ENCODE results near the gene ELN.
"Not testable (repeated sequence)": the region's sequence is repeated elsewhere in the genome, so short reads cannot be mapped to it uniquely, and the experiment has no call there.

Gene ELN

DNA sequence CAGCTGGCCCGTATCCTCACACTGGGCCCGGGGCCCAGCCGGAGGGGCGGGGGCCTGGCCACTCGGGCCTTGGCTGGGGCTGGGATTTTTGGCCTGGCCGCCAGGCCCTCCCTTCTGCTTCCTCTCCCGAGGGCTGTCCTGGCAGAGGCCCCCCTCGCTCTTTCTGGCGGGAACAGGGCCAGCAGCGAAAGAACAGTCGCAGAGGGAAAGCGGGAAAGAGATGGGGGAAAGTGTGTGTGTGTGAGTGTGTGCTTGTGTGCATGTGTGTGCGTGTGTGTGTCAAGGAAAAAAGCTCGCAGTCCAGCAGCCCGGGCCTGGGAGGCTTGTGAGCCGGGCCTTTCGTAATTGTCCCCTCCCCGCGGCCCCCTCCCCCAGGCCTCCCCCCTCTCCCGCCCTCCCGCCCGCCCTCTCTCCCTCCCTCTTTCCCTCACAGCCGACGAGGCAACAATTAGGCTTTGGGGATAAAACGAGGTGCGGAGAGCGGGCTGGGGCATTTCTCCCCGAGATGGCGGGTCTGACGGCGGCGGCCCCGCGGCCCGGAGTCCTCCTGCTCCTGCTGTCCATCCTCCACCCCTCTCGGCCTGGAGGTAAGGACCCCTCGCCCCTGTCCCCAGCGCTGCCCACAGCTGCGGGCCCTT is at the start of gene ELN:
Gene ELN (plus strand): TSS at position 491 of the 638 bp plus-strand sequence. CDS start 15 bp downstream, at position 506.
- DNase-seq (ENCODE audit: low read depth in 2 of 2, low spot score in 1 of 2): no peak

DNA sequence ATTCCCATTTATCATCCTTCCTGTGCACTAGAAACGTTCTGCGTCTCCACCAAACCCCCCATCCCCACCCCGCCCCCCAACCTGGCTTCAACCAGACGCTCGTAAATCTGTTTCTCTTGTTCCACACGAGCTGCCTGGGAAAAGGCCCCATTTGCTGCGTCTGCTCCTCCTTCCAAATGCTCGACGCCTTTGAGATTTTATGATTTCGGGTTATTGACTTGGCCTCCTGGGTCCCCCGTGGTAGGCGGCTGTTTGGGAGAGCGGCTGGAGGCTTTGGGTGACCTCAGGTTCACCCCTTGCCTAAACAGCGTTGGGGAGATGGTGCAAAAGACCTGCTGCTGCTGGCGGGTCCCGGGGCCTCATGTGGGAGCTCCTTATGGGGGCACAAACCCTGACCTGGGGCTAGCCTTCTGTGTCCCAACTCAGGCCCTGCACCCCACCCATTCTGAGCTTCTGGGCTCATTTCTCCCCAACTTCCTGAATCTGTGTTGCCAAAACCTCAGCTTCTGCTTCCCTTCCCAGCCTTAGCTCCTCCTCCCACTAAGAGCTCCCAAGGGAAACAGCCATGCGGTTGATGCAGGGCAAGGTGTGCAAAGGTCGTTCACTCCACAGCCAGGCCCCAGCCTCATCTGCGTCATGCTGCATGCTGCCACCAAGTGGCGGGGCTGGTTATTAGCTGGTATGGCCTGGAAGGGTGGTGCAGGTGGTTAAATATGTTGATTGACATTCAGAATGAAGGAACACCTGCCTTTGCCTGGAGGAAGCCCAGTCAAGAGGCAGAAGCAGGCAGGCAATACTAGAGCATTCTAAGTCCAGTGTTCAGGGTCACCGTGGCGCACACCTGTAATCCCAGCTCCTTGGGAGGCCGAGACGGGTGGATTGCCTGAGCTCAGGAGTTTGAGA is 49.1 kb upstream of the ELN start:
- DNase-seq (ENCODE audit: low read depth in 2 of 2, low spot score in 1 of 2): no peak

DNA sequence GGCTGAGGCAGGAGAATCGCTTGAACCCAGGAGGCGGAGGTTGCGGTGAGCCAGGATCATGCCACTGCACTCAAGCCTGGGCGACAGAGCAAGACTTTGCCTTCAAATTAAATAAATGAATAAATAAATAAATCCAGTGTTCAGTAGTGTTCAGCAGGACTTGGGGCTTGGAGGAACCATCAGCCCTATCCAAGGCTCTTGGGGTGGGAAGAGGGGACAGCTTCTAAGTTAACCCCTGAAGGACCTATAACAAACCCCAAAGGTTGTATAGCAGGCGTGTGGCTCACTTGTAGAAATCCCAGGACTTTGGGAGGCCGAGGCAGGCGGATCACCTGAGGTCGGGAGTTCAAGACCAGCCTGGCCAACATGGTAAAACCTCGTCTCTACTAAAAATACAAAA is 48.3 kb upstream of the ELN start:
- DNase-seq (ENCODE audit: low read depth in 2 of 2, low spot score in 1 of 2): not testable (repeated sequence)

DNA sequence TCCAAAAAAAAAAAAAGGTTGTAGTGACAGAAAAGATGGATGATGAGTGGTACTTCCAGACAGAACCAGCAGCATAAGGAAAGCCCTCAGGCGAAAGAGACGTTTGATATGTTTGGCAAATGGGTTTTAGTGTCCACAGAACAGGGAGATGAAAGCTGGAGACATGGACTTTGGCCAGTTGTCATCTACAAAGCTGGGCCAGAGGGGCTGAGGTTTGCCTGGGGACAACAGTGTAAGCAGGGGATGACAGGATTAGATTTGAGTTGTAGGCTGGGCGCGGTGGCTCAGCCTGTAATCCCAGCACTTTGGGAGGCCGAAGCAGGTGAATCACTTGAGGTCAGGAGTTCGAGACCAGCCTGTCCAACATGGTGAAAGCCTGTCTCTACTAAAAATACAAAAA is 47.8 kb upstream of the ELN start:
- no peak for DNase-seq (ENCODE audit: low read depth in 2 of 2, low spot score in 1 of 2)

DNA sequence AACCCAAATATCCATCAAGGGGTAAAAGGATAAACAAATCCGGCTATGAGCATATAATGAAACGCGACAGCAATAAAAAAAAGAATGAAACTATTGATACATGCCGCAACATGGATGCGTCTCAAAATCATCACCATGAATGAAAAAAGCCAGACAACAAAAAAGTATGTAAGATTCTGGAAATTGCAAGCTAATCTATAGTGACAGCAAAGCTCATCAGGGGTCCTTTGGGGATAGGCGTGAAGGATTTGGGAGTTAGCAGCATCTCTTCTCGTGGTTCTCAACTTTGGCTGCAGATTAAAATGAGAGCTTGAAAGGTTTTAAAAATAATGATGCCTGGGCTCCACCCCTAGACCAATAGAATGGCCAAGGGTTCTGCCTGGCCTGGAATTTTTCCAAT is 46.0 kb upstream of the ELN start:
- DNase-seq (ENCODE audit: low read depth in 2 of 2, low spot score in 1 of 2): no peak

DNA sequence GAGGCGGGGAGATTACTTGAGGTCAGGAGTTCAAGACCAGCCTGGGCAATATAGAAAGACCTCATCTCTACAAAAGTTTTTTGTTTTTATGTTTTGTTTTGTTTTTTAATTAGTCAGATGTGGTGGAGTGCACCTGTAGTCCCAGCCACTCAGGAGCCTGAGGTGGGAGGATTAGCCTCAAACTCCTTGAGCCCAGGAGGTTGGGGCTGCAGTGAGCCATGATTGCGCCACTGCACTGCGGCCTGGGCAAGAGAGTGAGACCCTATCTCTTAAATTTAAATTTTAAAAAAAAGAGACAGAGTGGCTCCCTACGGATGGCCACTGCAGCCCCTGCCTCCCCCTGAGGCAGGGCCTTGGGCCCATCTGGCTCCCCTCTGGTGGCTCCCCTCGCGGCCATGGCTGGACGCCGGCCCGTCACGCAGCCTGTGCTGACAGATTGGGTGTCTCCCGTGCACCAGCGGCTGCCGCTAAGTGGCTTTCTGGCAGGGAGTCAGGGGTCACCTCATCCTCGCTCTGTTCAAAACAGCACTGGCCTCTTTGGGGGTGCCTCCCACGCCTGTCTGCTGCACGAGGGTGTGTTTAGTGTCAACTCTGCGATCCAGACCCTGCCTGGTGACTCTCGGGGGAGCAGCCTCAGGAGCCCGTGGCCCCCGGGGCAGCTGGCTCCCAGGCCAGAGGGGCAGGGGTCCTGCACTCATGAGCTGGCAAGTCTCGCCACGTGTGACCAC is 44.4 kb upstream of the ELN start:
- DNase-seq (ENCODE audit: low read depth in 2 of 2, low spot score in 1 of 2): no peak

DNA sequence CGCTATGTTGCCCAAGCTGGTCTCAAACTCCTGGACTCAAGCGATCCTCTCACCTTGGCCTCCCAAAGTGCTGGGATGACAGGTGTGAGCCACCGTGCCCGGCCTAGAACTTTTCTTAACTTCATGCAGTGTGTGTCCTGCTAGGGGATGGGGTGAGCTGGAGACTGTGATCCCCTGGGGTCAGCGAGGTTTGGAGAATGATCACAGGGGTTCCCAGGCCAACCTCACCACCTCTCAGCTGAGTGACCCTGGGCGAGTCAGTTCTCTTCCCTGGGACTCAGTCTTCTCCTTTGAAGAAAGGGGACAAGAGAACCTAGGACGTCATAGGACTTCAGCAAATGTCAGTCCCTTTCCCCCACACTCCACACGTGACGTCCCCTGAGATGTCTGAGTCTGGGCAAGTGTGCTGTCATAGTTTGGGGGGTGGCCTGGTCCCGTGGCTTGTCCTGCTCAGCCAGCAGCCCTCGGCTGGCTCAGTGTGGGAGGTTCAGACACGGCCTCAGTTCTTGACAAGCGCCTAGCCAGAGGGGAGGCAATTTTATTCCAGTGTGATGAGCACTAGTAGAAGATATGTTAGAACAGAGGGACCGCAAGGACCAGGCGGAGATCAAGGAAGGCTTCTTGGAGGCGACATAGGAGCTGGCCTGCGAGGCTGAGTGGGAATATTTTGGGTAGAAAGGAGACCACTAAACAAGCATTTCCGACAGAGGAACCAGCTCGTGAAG is 43.3 kb upstream of the ELN start:
- DNase-seq (ENCODE audit: low read depth in 2 of 2, low spot score in 1 of 2): no peak

DNA sequence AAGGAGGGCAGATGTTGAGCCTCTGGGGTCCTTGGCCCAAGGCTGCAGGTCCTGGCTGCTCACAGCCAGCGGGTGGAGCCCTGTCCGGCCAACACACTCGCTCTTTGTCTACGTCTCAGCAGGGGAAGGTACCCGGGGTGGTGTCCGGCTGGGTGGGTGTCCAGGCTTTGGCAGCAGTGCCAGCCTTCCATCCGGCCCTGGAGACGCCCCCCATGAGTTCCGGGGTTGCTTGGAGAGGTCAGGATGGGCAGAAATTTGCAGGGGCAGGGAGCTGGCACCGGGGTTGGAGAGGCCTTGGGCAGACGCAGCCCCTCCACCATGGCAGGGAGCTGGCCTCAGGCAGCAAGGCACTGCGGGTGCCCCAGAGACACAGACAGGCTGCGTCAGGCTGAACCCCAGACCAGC is 42.2 kb upstream of the ELN start:
- DNase-seq (ENCODE audit: low read depth in 2 of 2, low spot score in 1 of 2): no peak

DNA sequence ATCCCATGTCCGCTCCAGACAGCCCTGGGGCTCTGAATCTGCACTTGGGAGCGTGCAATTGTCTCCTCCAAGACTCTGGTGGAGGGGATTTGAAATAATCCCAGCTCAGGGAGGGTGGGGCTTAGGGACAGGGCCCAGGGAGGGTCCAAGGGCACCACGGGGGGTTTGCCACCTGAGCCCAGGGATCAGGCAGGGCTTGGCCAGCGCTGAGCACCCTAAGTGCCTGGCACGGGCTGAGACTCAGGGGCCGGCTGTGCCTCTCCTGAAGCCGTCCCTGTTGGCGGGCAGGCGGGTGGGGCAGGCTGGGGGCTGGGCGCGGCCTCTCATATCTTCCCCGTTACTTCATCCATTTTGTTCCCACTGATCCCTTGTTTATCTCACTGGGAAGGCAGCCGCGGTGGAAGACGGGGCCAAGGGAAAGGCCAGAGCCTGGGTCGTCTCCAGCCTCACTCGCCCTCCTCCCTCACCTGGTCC is 41.8 kb upstream of the ELN start:
- DNase-seq (ENCODE audit: low read depth in 2 of 2, low spot score in 1 of 2): no peak

DNA sequence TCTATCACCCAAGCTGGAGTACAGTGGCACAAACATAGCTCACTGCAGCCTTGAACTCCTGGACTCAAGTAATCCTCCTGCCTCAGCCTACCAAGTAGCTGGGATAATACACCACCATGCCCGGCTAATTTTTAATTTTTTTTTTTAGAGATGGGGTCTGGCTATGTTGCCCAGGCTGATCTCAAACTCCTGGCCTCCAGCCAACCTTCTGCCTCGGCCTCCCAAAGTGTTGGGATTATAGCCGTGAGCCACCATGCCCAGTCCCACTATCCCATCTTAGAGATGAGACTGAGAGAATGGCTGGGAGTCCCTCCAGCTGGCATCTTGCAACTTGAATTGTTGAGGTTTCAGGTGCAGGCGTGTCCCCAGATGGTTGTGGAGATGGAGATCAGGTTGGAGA is 40.7 kb upstream of the ELN start:
- no peak for DNase-seq (ENCODE audit: low read depth in 2 of 2, low spot score in 1 of 2)

DNA sequence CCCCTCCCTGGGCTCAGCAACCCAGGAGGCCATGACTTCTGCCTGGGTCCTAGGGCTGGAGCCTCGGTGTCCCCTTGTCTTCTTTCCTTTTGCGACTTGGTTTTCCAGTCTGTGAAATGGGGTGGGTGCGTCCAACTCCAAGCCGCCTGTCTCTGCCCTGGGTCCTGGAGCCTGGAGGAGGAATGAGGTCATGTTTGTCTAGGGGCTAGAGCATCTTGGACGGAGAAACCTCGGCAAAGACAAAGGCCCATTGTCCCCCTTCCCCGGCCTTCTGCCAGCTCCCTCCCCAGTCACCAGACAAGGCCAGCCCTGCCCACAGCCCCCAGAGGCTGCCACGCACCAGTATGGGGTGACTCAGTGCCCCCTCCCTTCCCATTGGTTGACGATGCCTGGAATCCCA is 39.8 kb upstream of the ELN start:
- no peak for DNase-seq (ENCODE audit: low read depth in 2 of 2, low spot score in 1 of 2)

DNA sequence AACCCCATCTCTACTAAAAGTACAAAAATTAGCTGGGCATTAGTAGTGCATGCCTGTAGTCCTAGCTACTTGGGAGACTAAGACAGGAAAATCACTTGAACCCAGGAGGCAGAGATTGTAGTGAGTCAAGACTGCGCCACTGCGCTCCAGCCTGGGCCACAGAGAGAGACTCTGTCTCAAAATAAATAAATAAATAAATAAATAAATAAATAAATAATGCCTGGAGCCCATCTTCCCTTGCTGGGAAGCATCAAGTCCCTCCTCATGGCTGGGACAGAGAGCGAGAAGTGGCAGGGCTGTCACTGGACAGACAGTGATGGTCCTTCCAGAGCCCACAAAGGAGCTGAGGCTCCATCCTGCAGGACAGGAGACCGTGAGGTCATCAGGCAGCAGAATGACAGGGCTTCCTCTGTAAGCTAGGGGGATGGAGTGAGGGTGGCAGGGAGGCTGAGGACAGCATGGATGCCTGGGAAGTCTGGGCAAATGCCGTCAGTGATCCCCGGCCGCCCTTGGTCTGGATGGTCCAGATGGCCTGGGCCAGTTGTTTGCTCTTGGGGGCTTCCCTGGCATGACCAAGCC is 36.4 kb upstream of the ELN start:
- DNase-seq (ENCODE audit: low read depth in 2 of 2, low spot score in 1 of 2): no peak

DNA sequence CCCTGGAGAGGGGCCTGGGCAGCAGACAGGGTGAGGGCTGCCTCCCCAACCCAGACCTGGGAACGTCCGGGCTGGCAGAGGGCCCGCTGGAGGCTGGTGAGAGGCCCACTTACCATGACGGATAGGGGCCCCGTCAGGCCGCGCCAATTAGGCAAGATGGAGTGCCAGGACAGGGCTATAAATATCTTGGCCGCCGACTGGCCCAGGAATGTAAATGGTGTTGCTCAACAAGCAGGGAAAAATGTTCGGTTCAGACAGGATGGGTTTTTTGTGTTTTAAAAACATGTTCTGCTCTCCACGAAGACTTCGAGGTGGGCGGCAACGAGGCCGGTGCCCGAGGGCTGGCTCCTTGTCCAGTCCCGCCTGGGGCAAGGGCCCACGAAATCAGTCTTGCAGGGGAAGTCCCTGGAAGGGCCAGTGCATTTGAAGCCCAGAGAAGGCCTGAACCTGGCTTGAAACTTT is 35.8 kb upstream of the ELN start:
- DNase-seq (ENCODE audit: low read depth in 2 of 2, low spot score in 1 of 2): no peak

DNA sequence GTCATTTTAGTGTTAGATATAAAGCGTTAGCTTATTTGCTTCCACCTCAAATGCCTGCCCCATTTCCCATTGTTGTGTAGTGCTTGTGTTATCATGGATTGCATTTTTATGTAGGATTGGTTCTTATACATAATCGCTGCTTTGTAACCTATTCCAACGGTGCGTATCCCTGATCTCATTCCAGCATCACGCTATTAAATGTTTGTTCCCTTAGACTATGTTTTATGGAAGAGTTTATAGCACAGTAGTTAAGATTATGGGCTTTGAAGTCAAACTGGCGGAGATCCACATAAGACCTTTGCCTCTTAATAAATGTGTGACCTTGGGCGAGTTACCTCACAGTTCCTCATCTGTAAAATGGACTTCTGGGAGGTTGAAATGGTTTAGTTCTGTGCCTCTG is 34.0 kb upstream of the ELN start:
- DNase-seq (ENCODE audit: low read depth in 2 of 2, low spot score in 1 of 2): no peak

DNA sequence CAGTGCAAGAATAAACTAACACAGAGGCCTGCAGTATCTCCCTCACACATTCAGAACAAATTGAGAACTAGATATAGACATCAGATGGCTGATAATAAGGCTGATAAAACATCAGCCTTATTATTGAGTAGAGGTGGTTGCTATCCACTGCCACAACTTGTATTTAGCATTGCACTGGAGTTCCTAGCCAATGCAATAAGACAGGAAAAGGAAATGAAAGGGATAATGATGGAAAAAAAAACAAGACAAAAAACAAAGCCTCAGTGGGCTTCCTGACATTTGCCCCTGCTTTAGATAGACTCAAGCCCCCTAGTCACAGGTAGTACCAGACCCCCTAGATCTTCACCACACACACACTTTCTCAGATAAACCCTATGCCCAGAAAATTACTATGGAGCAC is 33.2 kb upstream of the ELN start:
- no peak for DNase-seq (ENCODE audit: low read depth in 2 of 2, low spot score in 1 of 2)

DNA sequence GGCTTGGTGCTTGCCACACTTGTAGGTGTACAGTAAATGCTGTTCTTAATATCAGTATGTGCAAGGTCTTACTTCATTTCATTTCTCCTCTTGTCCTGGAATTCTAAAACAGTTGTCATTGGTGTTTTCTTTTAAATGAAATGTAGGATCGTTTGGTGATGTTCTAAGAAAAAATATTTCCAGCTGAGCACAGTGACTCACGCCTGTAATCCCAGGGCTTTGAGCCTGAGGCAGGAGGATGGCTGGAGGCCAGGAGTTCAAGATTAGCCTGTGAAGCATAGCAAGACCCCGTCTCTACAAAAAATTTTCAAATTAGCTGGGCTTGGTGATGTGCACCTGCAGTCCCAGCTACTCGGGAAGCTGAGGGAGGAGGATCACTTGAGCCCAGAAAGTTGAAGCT is 32.6 kb upstream of the ELN start:
- no peak for DNase-seq (ENCODE audit: low read depth in 2 of 2, low spot score in 1 of 2)

DNA sequence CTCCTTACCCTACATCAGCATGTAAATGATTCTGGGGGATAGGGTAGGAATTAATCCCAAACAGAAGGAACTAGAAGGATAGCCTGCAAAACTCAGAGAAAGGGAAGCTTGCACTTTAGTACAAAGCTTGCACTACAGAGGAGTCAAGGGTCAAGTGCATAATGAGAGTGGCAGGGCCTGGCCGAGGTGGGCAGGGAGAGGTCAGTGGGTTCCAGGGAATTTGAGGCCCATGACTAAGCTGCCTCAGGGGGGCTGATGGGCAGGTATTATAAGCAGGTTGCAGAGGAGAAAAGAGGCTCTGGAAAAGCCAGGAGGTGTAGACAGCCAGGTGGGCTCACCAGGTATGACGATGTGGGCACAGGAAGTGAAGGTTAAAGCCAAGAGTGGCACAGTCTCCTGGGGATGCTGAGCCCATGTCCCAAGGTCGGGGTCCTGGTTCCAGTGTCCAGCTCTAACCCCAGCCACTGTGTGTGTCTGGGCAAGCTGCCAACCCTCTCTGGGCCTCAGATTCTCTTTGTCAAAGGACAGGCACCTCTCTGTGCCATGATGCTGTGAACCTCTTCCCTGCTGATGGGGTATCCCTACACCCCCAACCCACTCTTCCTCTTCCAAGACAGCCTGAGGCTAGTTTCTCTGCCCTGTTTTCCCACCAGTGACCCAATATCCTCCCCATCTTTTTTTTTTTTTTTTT is 32.0 kb upstream of the ELN start:
- DNase-seq (ENCODE audit: low read depth in 2 of 2, low spot score in 1 of 2): no peak

DNA sequence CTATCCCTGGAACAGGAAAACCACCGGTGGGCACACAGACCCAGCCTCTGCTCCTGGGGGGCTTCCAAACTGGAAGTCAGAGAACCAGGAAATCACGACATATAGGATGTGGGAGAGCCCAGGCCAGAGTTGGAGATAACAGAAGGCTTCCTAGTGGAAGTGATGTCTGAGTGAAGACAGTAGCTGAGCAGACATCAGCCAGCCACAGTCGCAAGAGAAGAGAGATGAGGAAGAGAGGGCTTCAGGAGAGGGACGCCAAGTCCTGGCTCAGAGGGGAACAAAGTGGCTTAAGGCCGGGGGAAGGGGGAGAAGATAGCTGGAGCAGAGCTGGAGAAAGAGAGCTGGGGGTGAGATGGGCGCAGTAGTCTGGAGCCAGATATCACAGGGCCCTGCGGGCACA is 30.9 kb upstream of the ELN start:
- no peak for DNase-seq (ENCODE audit: low read depth in 2 of 2, low spot score in 1 of 2)

DNA sequence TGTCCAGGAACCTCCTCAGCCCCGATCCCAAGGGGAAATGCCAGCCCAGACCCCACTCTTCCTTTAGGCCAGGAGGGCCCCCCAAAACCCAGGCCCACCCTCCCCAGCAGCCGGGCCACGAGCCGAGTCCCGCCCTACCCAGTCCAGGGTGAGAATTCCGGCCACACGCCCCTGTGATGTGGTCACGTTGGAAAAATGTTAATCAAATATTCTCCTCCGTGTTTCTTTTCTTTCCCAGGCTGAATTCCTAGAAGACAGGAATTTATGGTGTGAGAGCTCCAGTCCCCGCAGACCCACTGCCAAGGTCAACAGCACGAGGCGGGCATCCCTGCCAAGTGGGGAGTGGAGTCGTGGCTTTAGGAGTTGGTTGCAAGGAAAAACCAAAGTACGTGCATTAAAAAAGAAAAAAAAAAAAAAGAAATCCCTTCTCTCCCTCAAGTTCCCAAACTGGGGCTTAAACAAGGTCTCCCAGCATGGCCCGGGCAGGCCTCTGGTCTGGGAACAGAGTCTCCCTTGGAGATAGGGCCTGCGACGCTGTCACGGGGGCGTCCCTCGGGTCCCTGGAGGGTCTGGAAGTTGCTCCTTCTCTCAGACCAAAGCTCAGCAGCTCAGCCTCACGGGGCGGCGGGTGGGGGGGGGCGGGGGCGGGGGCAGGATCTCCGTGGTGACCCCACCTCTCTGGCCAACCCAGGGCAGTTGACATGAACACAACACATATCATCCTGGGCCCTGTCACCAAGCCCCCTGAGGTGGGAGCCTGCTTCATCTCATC is 28.1 kb upstream of the ELN start:
- DNase-seq (ENCODE audit: low read depth in 2 of 2, low spot score in 1 of 2): no peak

Measured in stimulated activated CD8-positive, alpha-beta memory T cell treated with anti-CD3 and anti-CD28 coated beads, Interleukin-4, amount 100 ng/mL, for 1 hour (primary cell).